SIG-M5 treated with dmso at 0.1 percent for 504 hours (cell line): ENCODE data around the gene RARG.
A peak's percentile ranks its signal among the peaks of the same experiment; 100 is the strongest.

Source experiments
- DNase-seq: peaks from one replicate; lab custom pipeline; 2025; ENCODE audit not compliant: unreplicated experiment; lab: John Stamatoyannopoulos, UW

The RARG gene

GRCh38 chr12:53224061-53224896, 7.7 kb downstream of the RARG start:
- DNase-seq: no peak

- no peak for DNase-seq
These were observed 8.5 kb downstream of the RARG start for GRCh38 chr12:53223389-53224060.

GRCh38 chr12:53222806-53223261, 9.2 kb downstream of the RARG start:
- no peak for DNase-seq

- no peak for DNase-seq
These were observed 9.8 kb downstream of the RARG start for GRCh38 chr12:53222170-53222721.

- no peak for DNase-seq
These were observed 10.6 kb downstream of the RARG start for GRCh38 chr12:53221203-53222080.

- DNase-seq: peak; percentile 94
These were observed 11.3 kb downstream of the RARG start for GRCh38 chr12:53220694-53221202.

GRCh38 chr12:53219956-53220693, 11.9 kb downstream of the RARG start:
- peak; percentile 42 for DNase-seq

- no peak for DNase-seq
These were observed 12.6 kb downstream of the RARG start for GRCh38 chr12:53219292-53219955.

- DNase-seq: no peak
These were observed 13.3 kb downstream of the RARG start for GRCh38 chr12:53218551-53219291.

GRCh38 chr12:53217931-53218307, 14.1 kb downstream of the RARG start:
- no peak for DNase-seq

- no peak for DNase-seq
These were observed 14.7 kb downstream of the RARG start for GRCh38 chr12:53217051-53217930.

- DNase-seq: no peak
These were observed 16.5 kb downstream of the RARG start for GRCh38 chr12:53215497-53215896.

- no peak for DNase-seq
These were observed 17.1 kb downstream of the RARG start for GRCh38 chr12:53214687-53215455.

- no peak for DNase-seq
These were observed 17.8 kb downstream of the RARG start for GRCh38 chr12:53214221-53214620.

- peak; percentile 64 for DNase-seq
These were observed 18.7 kb downstream of the RARG start for GRCh38 chr12:53213348-53213747.

GRCh38 chr12:53212931-53213330, 19.1 kb downstream of the RARG start:
- no peak for DNase-seq
